HEK293 (cell line): Measurements from ENCODE around the gene PPP2R1B.

Source experiments
- CTCF ChIA-PET: fragments of 350-600 bp; formaldehyde crosslinking; extraction: SDS; loops from one replicate; lab custom pipeline; 2021; ENCODE audit warnings: antibody characterized with exemption; lab: Yijun Ruan, JAX
- POLR2A ChIA-PET: fragments of 300-600 bp; formaldehyde crosslinking; extraction: SDS; loops from one replicate; lab custom pipeline; 2020; ENCODE audit warnings: antibody characterized with exemption, inconsistent platforms; lab: Yijun Ruan, JAX
- H3K27ac ChIP-seq: fragments of 200-500 bp; sonication (Bioruptor generic); 2 replicates; pipeline ENCODE4 v1.5.1; 2014; ENCODE audit warnings: low read depth, low read length, control low read depth, inconsistent platforms; ENCODE audit errors: extremely low read depth
- H3K36me3 ChIP-seq, 2 experiments: fragments of 200-500 bp in 1 of 2; sonication (Bioruptor generic) in 1 of 2; 1 replicate in 1 of 2; 2 replicates in 1 of 2; pipeline ENCODE4 v1.5.1; 2014 to 2017; ENCODE audit warnings: inconsistent platforms in 2 of 2, low read length in 2 of 2; ENCODE audit not compliant: control insufficient read depth in 2 of 2, insufficient read depth in 1 of 2
- H3K4me1 ChIP-seq: fragments of 200-500 bp; sonication (Bioruptor generic); 2 replicates; pipeline ENCODE4 v1.5.1; 2014; ENCODE audit warnings: mild to moderate bottlenecking, low read length, inconsistent platforms; ENCODE audit not compliant: control insufficient read depth, insufficient read depth
- H3K4me3 ChIP-seq: 2 replicates; pipeline ENCODE4 v1.5.1; 2011; ENCODE audit warnings: low read depth, mild to moderate bottlenecking, control low read depth, low read length, moderate library complexity
- H3K9me3 ChIP-seq: fragments of 200-500 bp; sonication (Bioruptor generic); 2 replicates; pipeline ENCODE4 v1.5.1; 2014; ENCODE audit warnings: low read depth, low read length, inconsistent platforms; ENCODE audit not compliant: control insufficient read depth, insufficient read depth
- ATF2 ChIP-seq: fragments of 450-650 bp; formaldehyde crosslinking; IDR thresholded peaks from 2 replicates; pipeline ENCODE4 v1.5.1; 2016; ENCODE audit warnings: missing biosample characterization, missing genetic modification characterization, low read depth
- CTCF ChIP-seq: fragments of 450-650 bp; formaldehyde crosslinking; IDR thresholded peaks from 2 replicates; pipeline ENCODE4 v1.5.1; 2016; ENCODE audit warnings: missing biosample characterization, missing genetic modification characterization
- FEZF1 ChIP-seq: fragments of 450-650 bp; formaldehyde crosslinking; IDR thresholded peaks from 2 replicates; pipeline ENCODE4 v1.5.1; 2016; ENCODE audit warnings: missing biosample characterization, missing genetic modification characterization
- ZNF26 ChIP-seq: fragments of 450-650 bp; formaldehyde crosslinking; IDR thresholded peaks from 2 replicates; pipeline ENCODE4 v1.5.1; 2016; ENCODE audit warnings: missing biosample characterization, missing genetic modification characterization
- ZNF394 ChIP-seq: fragments of 450-650 bp; formaldehyde crosslinking; IDR thresholded peaks from 2 replicates; pipeline ENCODE4 v1.5.1; 2016; ENCODE audit warnings: missing biosample characterization, missing genetic modification characterization, mild to moderate bottlenecking, moderate library complexity, borderline replicate concordance
- ZNF626 ChIP-seq: fragments of 450-650 bp; sonication (Bioruptor Pico); formaldehyde crosslinking; IDR thresholded peaks from 2 replicates; pipeline ENCODE4 v1.5.1; 2018; ENCODE audit warnings: missing biosample characterization, missing genetic modification characterization, inconsistent platforms
- ZNF654 ChIP-seq: fragments of 450-650 bp; formaldehyde crosslinking; IDR thresholded peaks from 2 replicates; pipeline ENCODE4 v1.5.1; 2016; ENCODE audit warnings: low read depth, missing biosample characterization, missing genetic modification characterization
- ZNF660 ChIP-seq: fragments of 450-650 bp; IDR thresholded peaks from 2 replicates; pipeline ENCODE4 v1.5.1; 2018; ENCODE audit warnings: missing biosample characterization, mild to moderate bottlenecking, missing genetic modification characterization

The PPP2R1B gene

GRCh38 chr11:111778047-111778558 lies 11.9 kb upstream of the PPP2R1B start:
- no peak overlapping the region for H3K27ac ChIP-seq
- H3K9me3 ChIP-seq = no peaks in the 10 kb centered on the region
- CTCF ChIA-PET = interaction anchor here (0.5 to 5.3 kb wide), 25 partner anchors 11 to 392 kb away, joined by 3 to 46 read pairs (median 5); partner anchors contain the start of gene PPP2R1B
- H3K36me3 ChIP-seq = no peaks in the 10 kb centered on the region
- TF ChIP-seq FEZF1 (tag by site-specific recombination) (no peak), ZNF626 (tag by site-specific recombination) (no peak), ZNF26 (tag by site-specific recombination) (no peak)
- H3K4me3 ChIP-seq = no peak overlapping the region
- POLR2A ChIA-PET = interaction anchor here (0.7 kb wide), 1 partner anchor 495 kb away, joined by 4 read pairs; no protein-coding TSS in a partner anchor
- no peaks in the 10 kb centered on the region for H3K4me1 ChIP-seq

GRCh38 chr11:111777094-111778046 lies 11.2 kb upstream of the PPP2R1B start:
- ChIA-PET POLR2A (no interaction called here), CTCF (interaction anchor here (0.5 to 5.3 kb wide), 53 partner anchors 10 to 749 kb away, joined by 3 to 46 read pairs (median 4); partner anchors contain the start of gene PPP2R1B)
- H3K4me3 ChIP-seq = no peak overlapping the region

GRCh38 chr11:111776398-111777093 lies 10.4 kb upstream of the PPP2R1B start:
- Histone ChIP-seq H3K9me3 (no peaks in the 10 kb centered on the region), H3K27ac (no peak overlapping the region), H3K4me1 (no peaks in the 10 kb centered on the region), H3K36me3 (no peaks in the 10 kb centered on the region), H3K4me3 (no peak overlapping the region)
- TF ChIP-seq ZNF394 = no peak
- ChIA-PET POLR2A (no interaction called here), CTCF (interaction anchor here (0.6 to 5.3 kb wide), 37 partner anchors 9 to 750 kb away, joined by 3 to 46 read pairs (median 4); partner anchors contain the start of gene PPP2R1B)

More at GRCh38 chr11:111777094-111778046, 11.2 kb upstream of the PPP2R1B start:
- TF ChIP-seq ATF2 (tag by site-specific recombination) (no peak), CTCF (peak; percentile 22; the same call in 1 of the 2 replicates), ZNF654 (peak; percentile 88), ZNF660 (tag by site-specific recombination) (0 out of 2 replicates have a peak, but pooled peaks have one; percentile 28)
- H3K9me3 ChIP-seq = no peaks in the 10 kb centered on the region
- no peaks in the 10 kb centered on the region for H3K4me1 ChIP-seq
- H3K36me3 ChIP-seq = no peaks in the 10 kb centered on the region
- no peak overlapping the region for H3K27ac ChIP-seq
